Upper lobe of right lung (tissue), 1 donor: ENCODE results near the gene SOS2. TPM values are rescaled to one million over a fixed set of nuclear protein-coding genes. Genes with fewer than 3 reads are reported as not detected.

Experiments
- ATAC-seq: fragments of 200-7000 bp; cut with Tn5 transposase; one replicate; pipeline ENCODE4 v1.9.1; 2020; ENCODE audit warnings: mild to moderate bottlenecking, moderate library complexity
- DNase-seq: peaks from one replicate; pipeline ENCODE4 v3.0.0-alpha.2; 2020
- H3K27ac ChIP-seq: fragments of 200-600 bp; one replicate; pipeline ENCODE4 v1.8.0; 2022
- H3K27me3 ChIP-seq: fragments of 200-600 bp; one replicate; pipeline ENCODE4 v1.8.0; 2022; ENCODE audit warnings: mild to moderate bottlenecking
- H3K36me3 ChIP-seq: fragments of 200-600 bp; one replicate; pipeline ENCODE4 v1.8.0; 2022
- H3K4me1 ChIP-seq: fragments of 200-600 bp; one replicate; pipeline ENCODE4 v1.8.0; 2022
- H3K4me3 ChIP-seq: fragments of 200-600 bp; one replicate; pipeline ENCODE4 v1.8.0; 2022; ENCODE audit warnings: mild to moderate bottlenecking
- H3K9me3 ChIP-seq: fragments of 200-600 bp; one replicate; pipeline ENCODE4 v1.8.0; 2022
- intact Hi-C: fragments of 100-400 bp; cut with DNase I; formaldehyde crosslinking; loops from one replicate; pipeline ENCODE4 v1.11.0; 2022
- total RNA-seq: library from RNA; stranded (reverse); fragmentation: NEBNext Ultra II Directional; extraction: Animal tissue kit (Norgen Biotek cat#: 25700); gene quantifications from one replicate; pipeline ENCODE4 v1.2.1, GENCODE V29; 2021
- TF ChIP-seq, protein P1 (sequence below): fragments of 200-600 bp; IDR thresholded peaks from one replicate; pipeline ENCODE4 v1.8.0; 2022; ENCODE audit warnings: antibody characterized with exemption
- donor health status: DM: no; HTN: yes; CAD: no; lungs with severe emphysema.

SOS2 gene
- total RNA-seq, 1 donor from 2014 or later, result 30.3 TPM

DNA sequence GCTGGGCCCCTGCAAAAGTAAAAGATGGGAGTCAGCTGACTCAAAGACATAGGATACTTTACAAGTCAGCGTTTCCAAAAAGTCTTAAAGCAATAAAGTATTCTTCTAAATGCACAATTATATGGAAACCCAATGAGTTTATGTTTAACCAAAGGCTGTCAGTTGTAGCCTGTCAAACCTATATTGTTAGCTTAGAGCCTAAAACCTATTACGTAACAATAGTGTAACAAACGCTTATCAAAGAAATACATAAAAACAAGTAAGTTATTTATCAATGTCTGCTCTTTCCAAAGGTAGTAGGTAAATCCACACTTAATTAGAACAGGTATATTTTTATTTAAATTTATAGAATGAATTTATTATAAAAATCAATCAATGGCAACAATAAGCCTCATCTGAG is 15.9 kb upstream of the SOS2 start:
- H3K27me3 ChIP-seq, result no peaks in the 10 kb centered on the region
- peaks cover 7% of the 10 kb centered on the region for H3K36me3 ChIP-seq
- intact Hi-C loops, result no loop called here
- no peak overlapping the region for H3K27ac ChIP-seq
- ATAC-seq (no peak), DNase-seq (no peak)
- H3K4me1 ChIP-seq, result no peaks in the 10 kb centered on the region
- no peak overlapping the region for H3K4me3 ChIP-seq
- TF ChIP-seq, protein P1, sequence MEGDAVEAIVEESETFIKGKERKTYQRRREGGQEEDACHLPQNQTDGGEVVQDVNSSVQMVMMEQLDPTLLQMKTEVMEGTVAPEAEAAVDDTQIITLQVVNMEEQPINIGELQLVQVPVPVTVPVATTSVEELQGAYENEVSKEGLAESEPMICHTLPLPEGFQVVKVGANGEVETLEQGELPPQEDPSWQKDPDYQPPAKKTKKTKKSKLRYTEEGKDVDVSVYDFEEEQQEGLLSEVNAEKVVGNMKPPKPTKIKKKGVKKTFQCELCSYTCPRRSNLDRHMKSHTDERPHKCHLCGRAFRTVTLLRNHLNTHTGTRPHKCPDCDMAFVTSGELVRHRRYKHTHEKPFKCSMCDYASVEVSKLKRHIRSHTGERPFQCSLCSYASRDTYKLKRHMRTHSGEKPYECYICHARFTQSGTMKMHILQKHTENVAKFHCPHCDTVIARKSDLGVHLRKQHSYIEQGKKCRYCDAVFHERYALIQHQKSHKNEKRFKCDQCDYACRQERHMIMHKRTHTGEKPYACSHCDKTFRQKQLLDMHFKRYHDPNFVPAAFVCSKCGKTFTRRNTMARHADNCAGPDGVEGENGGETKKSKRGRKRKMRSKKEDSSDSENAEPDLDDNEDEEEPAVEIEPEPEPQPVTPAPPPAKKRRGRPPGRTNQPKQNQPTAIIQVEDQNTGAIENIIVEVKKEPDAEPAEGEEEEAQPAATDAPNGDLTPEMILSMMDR, result no peak
- H3K9me3 ChIP-seq, result no peaks in the 10 kb centered on the region

DNA sequence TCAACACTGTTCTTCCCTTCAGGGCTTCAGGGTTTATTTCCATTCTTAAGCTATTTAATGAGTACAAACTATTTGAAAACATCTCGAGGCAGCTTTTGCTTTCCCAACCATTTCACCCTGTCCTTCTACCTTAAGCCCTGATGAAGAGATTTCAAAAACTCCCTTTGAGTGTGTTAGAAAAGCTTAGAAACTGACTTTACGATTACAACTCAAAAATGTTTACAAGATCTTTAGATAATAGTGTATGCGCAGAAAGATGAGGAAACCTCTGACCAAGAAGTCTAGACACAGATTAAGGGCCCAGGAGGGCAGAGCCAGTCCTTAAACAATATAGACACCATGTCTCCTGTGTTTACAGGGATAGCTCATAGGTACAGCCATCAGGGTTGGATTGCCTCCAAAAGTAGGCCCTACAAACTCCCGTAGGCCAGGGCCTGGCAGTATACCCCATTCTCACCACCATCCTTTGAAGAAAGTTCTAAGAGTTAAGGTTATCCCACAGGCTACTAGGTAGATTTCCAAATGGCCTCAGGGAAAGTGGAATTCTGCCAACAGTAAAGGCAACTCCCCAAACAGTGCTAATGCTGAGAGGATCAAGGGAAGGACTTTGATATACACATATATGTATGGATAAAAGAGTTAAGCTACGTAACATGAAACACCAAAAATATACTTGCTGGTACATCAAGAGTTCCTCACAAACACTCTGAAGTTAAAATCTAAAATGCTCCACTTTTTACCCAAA is 11.4 kb upstream of the SOS2 start:
- Histone ChIP-seq H3K27me3 (no peaks in the 10 kb centered on the region), H3K9me3 (no peaks in the 10 kb centered on the region), H3K36me3 (peaks cover 7% of the 10 kb centered on the region), H3K4me1 (no peaks in the 10 kb centered on the region), H3K27ac (no peak overlapping the region), H3K4me3 (no peak overlapping the region)
- intact Hi-C loops, result no loop called here
- ATAC-seq (no peak), DNase-seq (no peak)
- TF ChIP-seq, protein P1, result no peak

DNA sequence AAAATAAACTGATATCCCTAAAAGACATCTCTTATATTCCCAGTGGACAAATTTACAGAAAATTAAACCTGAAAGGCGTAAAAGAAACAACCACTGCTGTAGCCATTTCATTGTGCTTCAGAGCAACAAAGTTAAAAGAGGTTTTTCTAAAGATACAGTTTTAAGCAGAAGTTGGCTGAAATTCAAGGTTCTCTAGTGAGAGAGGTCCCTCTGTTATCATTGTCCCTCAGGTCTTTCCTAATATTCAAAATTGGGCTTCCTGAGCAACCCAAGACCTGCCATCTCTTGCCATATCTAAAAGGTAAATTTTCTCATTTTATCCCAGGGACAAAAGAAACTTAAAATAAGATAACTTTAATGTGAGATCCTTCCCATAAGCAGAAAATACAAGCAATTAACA is 10.7 kb upstream of the SOS2 start:
- Histone ChIP-seq H3K27me3 (no peaks in the 10 kb centered on the region), H3K27ac (no peak overlapping the region), H3K36me3 (peaks cover 7% of the 10 kb centered on the region), H3K4me3 (no peak overlapping the region), H3K9me3 (no peaks in the 10 kb centered on the region), H3K4me1 (no peaks in the 10 kb centered on the region)
- ATAC-seq, result no peak
- intact Hi-C loops, result no loop called here
- DNase-seq, result no peak
- TF ChIP-seq, protein P1, result no peak

DNA sequence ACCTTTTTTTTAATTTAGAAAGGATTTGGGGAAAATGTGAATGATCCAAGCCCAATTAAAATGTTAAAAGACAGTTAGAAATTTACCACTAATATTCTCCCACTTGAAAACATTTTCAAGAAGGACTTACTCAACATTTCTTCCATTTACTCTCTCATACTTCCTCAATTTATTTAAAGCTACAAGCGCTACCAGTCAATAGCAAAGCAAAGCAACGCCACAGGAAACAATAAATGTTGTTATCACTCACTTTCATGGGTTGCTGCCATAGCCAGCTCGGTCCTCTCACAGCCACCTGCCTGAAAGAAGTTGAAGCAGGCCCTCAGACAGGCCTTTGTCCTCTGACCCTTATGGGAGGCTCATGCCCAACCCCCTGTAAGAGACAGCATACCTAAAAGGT is 6.0 kb upstream of the SOS2 start:
- Histone ChIP-seq H3K27ac (no peak overlapping the region), H3K4me1 (no peaks in the 10 kb centered on the region), H3K36me3 (no peaks in the 10 kb centered on the region), H3K4me3 (no peak overlapping the region), H3K27me3 (no peaks in the 10 kb centered on the region), H3K9me3 (no peaks in the 10 kb centered on the region)
- peak; percentile 28 for ATAC-seq
- TF ChIP-seq, protein P1, result no peak
- intact Hi-C loops, result no loop called here
- no peak for DNase-seq

DNA sequence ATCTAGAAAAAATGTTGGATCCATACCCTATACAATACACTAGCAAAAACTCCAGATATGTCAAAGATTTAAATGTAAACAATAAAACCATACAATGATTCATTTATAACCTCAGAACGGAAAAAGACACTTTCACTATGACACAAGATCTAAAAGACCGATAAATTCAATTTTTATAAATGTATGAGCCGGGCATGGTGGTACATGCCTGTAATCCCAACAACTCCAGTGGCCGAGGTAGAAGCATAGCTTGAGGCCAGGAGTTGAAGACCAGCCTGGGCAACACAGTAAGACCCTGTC is 2.5 kb upstream of the SOS2 start:
- H3K27ac ChIP-seq, result no peak overlapping the region
- H3K4me1 ChIP-seq, result peaks cover 13% of the 10 kb centered on the region
- DNase-seq, result no peak
- intact Hi-C loops, result no loop called here
- no peaks in the 10 kb centered on the region for H3K36me3 ChIP-seq
- H3K27me3 ChIP-seq, result no peaks in the 10 kb centered on the region
- TF ChIP-seq, protein P1, result no peak
- no peak for ATAC-seq
- no peaks in the 10 kb centered on the region for H3K9me3 ChIP-seq
- H3K4me3 ChIP-seq, result no peak overlapping the region
